ENCODE results near the gene RHBDD1. TPM values are rescaled to one million over a fixed set of nuclear protein-coding genes. Genes with fewer than 3 reads are reported as not detected.

Gene RHBDD1
- total RNA-seq, 4 donors from 2014 or later, result 7.8 to 28.9 (median 18.0) TPM

- no peak for TF ChIP-seq CTCF (IDR thresholded peaks at IDR 0.05)
- TF ChIP-seq POLR2A (IDR thresholded peaks at IDR 0.05), result no peak
- intact Hi-C loops (cut with DNase I; ENCODE audit: low total_unique reads), result no loop called here
- 88 to 91% methylated on average over 4 of the region's 4 CpGs for WGBS, 2 donors
- DNase-seq (ENCODE audit: low spot score in 2 of 2), result no peak
- no peak overlapping the region for H3K4me3 ChIP-seq (ENCODE audit: low read depth, poor library complexity, severe bottlenecking)
Measured at GRCh38 chr2:226906163-226906693, 70.4 kb downstream of the RHBDD1 start.

- 77 to 84% methylated on average over 3 of the region's 3 CpGs for WGBS, 2 donors
- intact Hi-C loops (cut with DNase I; ENCODE audit: low total_unique reads), result no loop called here
- no peak for TF ChIP-seq POLR2A (IDR thresholded peaks at IDR 0.05)
- TF ChIP-seq CTCF (IDR thresholded peaks at IDR 0.05), result no peak
- DNase-seq (ENCODE audit: low spot score in 2 of 2), result no peak
- H3K4me3 ChIP-seq (ENCODE audit: low read depth, poor library complexity, severe bottlenecking), result no peak overlapping the region
Measured at GRCh38 chr2:226909126-226909525, 73.3 kb downstream of the RHBDD1 start.

GRCh38 chr2:226909836-226910235 lies 74.0 kb downstream of the RHBDD1 start:
- H3K4me3 ChIP-seq (ENCODE audit: low read depth, poor library complexity, severe bottlenecking), result no peak overlapping the region
- intact Hi-C loops (cut with DNase I; ENCODE audit: low total_unique reads), result no loop called here
- TF ChIP-seq POLR2A (IDR thresholded peaks at IDR 0.05) (no peak), CTCF (IDR thresholded peaks at IDR 0.05) (no peak)
- WGBS, 2 donors, result 73 to 96% methylated on average over 2 of the region's 2 CpGs
- DNase-seq (ENCODE audit: low spot score in 2 of 2), result no peak

GRCh38 chr2:226910384-226910783 lies 74.5 kb downstream of the RHBDD1 start:
- intact Hi-C loops (cut with DNase I; ENCODE audit: low total_unique reads), result no loop called here
- no peak for DNase-seq (ENCODE audit: low spot score in 2 of 2)
- WGBS, 2 donors, result 67 to 72% methylated on average over 1 of the region's 1 CpG
- no peak for TF ChIP-seq POLR2A (IDR thresholded peaks at IDR 0.05)
- no peak overlapping the region for H3K4me3 ChIP-seq (ENCODE audit: low read depth, poor library complexity, severe bottlenecking)

GRCh38 chr2:226911932-226912331 lies 76.1 kb downstream of the RHBDD1 start:
- H3K4me3 ChIP-seq (ENCODE audit: low read depth, poor library complexity, severe bottlenecking), result no peak overlapping the region
- 93 to 99% methylated on average over 3 of the region's 3 CpGs for WGBS, 2 donors
- no peak for DNase-seq (ENCODE audit: low spot score in 2 of 2)
- TF ChIP-seq POLR2A (IDR thresholded peaks at IDR 0.05) (no peak), CTCF (IDR thresholded peaks at IDR 0.05) (no peak)
- intact Hi-C loops (cut with DNase I; ENCODE audit: low total_unique reads), result no loop called here

- intact Hi-C loops (cut with DNase I; ENCODE audit: low total_unique reads), result no loop called here
- no peak overlapping the region for H3K4me3 ChIP-seq (ENCODE audit: low read depth, poor library complexity, severe bottlenecking)
- TF ChIP-seq CTCF (IDR thresholded peaks at IDR 0.05), result no peak
- no peak for TF ChIP-seq POLR2A (IDR thresholded peaks at IDR 0.05)
- DNase-seq (ENCODE audit: low spot score in 2 of 2), result no peak
Measured at GRCh38 chr2:226913641-226914040, 77.8 kb downstream of the RHBDD1 start.

Data from lower leg skin (tissue), 4 donors.